K562 (cell line): Measurements from ENCODE around the gene NEDD4L.

Source experiments
- ATF3 ChIP-seq, 2 experiments: fragments of 450-650 bp in 1 of 2; sonication (generic) in 1 of 2; formaldehyde crosslinking in 1 of 2; IDR thresholded peaks in 1 of 2; conservative IDR thresholded peaks in 1 of 2; 2 replicates each; pipeline versions ENCODE4 v1.6.1 to v1.8.1; 2016 to 2023; ENCODE audit warnings: mild to moderate bottlenecking in 2 of 2, moderate library complexity in 2 of 2, inconsistent platforms in 1 of 2, missing genetic modification reagents in 1 of 2
- CTCF ChIP-seq, 3 experiments: IDR thresholded peaks in 2 of 3; conservative IDR thresholded peaks in 1 of 3; 2 replicates each; pipeline ENCODE4 v1.5.1; 2011 to 2012; ENCODE audit warnings: low read length in 3 of 3, mild to moderate bottlenecking in 3 of 3, control low read depth in 2 of 3, improper control_type of control experiment in 1 of 3, inconsistent platforms in 1 of 3, low read depth in 1 of 3, mixed read lengths in 1 of 3, moderate library complexity in 1 of 3; ENCODE audit not compliant: insufficient read depth in 2 of 3
- ID3 ChIP-seq, 2 experiments: fragments of 250-450 bp in 1 of 2; fragments of 450-650 bp in 1 of 2; sonication (Bioruptor Pico) in 1 of 2; IDR thresholded peaks; 2 replicates each; pipeline versions ENCODE4 v1.6.1 to v1.8.0; 2016 to 2021; ENCODE audit warnings: mild to moderate bottlenecking in 2 of 2, moderate library complexity in 2 of 2, missing compliant biosample characterization in 1 of 2, missing genetic modification characterization in 1 of 2
- MAFK ChIP-seq: IDR thresholded peaks from 2 replicates; pipeline ENCODE4 v1.6.1; 2011; ENCODE audit warnings: low read length, improper control_type of control experiment
- PHF21A ChIP-seq: fragments of 450-650 bp; IDR thresholded peaks from 2 replicates; pipeline ENCODE4 v1.6.1; 2017; ENCODE audit warnings: low read depth, borderline replicate concordance
- ZNF41 ChIP-seq: fragments of 250-450 bp; sonication (Bioruptor Pico); conservative IDR thresholded peaks from 2 replicates; pipeline ENCODE4 v1.4.0; 2020; ENCODE audit warnings: mild to moderate bottlenecking
- ZNF766 ChIP-seq: fragments of 200-800 bp; sonication (Bioruptor generic); conservative IDR thresholded peaks from 2 replicates; pipeline ENCODE4 v1.6.1; 2016; ENCODE audit warnings: missing genetic modification characterization, missing compliant biosample characterization
- ZSCAN29 ChIP-seq: fragments of 450-650 bp; IDR thresholded peaks from 2 replicates; pipeline ENCODE4 v1.6.1; 2017
- TF ChIP-seq, protein P1 (sequence below): fragments of 450-650 bp; IDR thresholded peaks from 2 replicates; pipeline ENCODE4 v1.6.1; 2016

GRCh38 chr18:58025205-58025604, 18.8 kb upstream of the NEDD4L start:
- TF ChIP-seq ZSCAN29 (no peak), CTCF (IDR thresholded peaks at IDR 0.05 in 2 of 3, conservative IDR thresholded peaks at IDR 0.05 in 1 of 3; ENCODE audit: insufficient read depth in 2 of 3, low read depth in 1 of 3, low read length in 3 of 3) (no peak), ID3 (CRISPR knock-in tag; IDR thresholded peaks at IDR 0.05) (no peak), ID3 (tag; IDR thresholded peaks at IDR 0.05) (no peak), ATF3 (IDR thresholded peaks at IDR 0.05) (no peak), ATF3 (CRISPR knock-in tag; conservative IDR thresholded peaks at IDR 0.05) (no peak), MAFK (no peak), ZNF766 (CRISPR knock-in tag) (no peak), PHF21A (no peak), ZNF41 (CRISPR knock-in tag) (no peak)
- TF ChIP-seq, protein P1, sequence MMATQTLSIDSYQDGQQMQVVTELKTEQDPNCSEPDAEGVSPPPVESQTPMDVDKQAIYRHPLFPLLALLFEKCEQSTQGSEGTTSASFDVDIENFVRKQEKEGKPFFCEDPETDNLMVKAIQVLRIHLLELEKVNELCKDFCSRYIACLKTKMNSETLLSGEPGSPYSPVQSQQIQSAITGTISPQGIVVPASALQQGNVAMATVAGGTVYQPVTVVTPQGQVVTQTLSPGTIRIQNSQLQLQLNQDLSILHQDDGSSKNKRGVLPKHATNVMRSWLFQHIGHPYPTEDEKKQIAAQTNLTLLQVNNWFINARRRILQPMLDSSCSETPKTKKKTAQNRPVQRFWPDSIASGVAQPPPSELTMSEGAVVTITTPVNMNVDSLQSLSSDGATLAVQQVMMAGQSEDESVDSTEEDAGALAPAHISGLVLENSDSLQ = no peak
